Ramos (cell line): Measurements from ENCODE around the gene GLP1R.

Source experiments
- in situ Hi-C: fragments of 300-500 bp; cut with MboI; formaldehyde crosslinking; loops from one replicate; pipeline ENCODE4 v1.14.3; 2022; ENCODE audit warnings: low sequenced_read_pairs; ENCODE audit not compliant: unreplicated experiment

The GLP1R gene

GRCh38 chr6:39061182-39061581 lies 12.6 kb downstream of the GLP1R start:
- in situ Hi-C loops = no loop called here

- in situ Hi-C loops = no loop called here
Observed at GRCh38 chr6:39061588-39061987, 13.0 kb downstream of the GLP1R start.

DNA sequence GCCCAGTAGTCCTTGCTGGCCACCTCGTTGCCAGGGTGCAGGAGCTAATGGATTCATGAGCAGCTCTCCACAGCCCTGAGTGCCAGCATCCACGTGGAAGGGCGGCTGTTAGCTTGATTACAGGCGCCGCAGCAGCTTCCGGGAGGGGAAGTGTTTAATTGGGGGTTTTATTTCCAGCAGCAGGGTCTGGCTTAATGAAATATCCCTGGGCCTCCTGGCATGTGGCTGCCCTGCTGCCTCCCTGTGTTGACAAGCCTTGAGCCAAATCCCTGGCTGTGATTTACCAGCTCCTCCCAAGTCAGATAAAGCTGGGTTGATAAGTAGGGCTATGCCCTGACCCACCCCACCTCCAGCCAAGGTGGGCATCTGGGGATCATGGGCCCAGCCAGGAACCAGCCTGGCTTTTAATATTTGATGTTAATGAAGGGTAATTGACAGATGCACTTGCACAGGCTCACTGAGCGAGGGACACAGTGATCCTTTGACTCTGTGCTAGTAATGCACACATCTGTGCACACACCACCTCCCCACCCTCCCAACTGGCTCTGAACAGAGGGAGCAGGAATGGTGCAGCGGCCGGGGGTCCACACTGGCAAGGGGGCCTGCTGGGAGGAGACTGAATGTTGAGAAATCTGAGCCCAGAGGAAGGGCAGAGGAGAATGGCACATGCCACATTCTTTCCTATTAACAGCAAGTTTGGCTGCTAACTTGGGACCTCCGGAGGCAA lies 13.6 kb downstream of the GLP1R start:
- in situ Hi-C loops = no loop called here

GRCh38 chr6:39063526-39063925 lies 14.9 kb downstream of the GLP1R start:
- in situ Hi-C loops = no loop called here

- in situ Hi-C loops = no loop called here
Observed at GRCh38 chr6:39065561-39065960, 17.0 kb downstream of the GLP1R start.

DNA sequence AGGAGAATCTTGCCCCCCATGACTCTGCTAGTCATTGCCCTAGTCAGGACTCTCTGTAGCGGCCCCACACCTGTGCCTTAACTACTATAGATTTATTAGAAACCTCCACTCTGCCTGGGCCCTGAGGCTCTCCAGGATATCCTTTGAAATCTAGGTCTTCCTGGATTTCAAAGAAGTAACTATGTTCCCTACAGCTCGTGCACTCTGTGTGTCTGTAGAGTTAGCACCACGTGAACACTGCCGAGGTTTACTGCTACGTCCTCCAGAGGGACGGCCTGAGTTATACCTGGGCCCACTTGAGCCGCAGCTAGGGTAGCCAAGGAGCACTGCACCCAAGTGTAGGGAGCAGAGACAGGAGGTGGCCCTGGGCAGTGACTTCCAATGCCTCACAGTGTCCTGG lies 19.8 kb downstream of the GLP1R start:
- in situ Hi-C loops = no loop called here

GRCh38 chr6:39072830-39073229 lies 24.2 kb downstream of the GLP1R start:
- in situ Hi-C loops = no loop called here

DNA sequence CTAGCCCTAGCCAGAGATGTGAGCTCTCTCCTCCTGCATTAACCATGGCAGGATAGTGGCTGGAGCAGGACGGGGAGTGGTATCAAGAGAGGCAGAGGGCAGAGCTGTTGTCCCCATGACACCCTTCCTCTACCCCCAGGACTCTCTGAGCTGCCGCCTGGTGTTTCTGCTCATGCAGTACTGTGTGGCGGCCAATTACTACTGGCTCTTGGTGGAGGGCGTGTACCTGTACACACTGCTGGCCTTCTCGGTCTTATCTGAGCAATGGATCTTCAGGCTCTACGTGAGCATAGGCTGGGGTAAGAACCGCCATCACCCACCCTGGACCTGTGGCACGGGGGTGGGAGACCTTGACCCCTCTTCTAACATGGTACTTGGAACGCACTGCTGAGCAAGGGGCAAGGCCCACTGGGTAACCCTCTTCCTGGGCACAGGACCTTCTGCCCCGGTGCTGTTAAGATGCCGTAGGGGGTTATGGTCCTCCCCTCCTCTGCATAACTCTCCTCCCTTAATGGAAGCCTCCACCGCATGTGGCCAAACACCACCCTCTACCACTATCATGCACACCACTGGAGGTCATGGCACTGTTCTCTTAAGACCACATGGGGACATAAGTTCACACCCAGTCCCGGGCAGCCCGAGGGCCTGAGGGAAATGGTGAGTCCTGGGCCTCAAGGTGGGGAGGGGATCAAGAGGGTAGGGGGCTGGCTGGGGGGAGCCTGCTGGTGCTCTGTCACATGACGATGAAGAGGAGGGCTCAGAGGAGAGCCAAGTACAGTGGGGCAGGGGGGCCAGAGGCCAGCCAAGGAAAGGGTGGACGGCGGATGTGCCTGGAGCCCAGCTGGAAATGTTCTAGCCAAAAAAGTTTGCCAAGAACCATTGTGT lies 25.1 kb downstream of the GLP1R start:
- in situ Hi-C loops = no loop called here

GRCh38 chr6:39074486-39074885 lies 25.9 kb downstream of the GLP1R start:
- in situ Hi-C loops = no loop called here

GRCh38 chr6:39075010-39075686 lies 26.6 kb downstream of the GLP1R start:
- in situ Hi-C loops = no loop called here

DNA sequence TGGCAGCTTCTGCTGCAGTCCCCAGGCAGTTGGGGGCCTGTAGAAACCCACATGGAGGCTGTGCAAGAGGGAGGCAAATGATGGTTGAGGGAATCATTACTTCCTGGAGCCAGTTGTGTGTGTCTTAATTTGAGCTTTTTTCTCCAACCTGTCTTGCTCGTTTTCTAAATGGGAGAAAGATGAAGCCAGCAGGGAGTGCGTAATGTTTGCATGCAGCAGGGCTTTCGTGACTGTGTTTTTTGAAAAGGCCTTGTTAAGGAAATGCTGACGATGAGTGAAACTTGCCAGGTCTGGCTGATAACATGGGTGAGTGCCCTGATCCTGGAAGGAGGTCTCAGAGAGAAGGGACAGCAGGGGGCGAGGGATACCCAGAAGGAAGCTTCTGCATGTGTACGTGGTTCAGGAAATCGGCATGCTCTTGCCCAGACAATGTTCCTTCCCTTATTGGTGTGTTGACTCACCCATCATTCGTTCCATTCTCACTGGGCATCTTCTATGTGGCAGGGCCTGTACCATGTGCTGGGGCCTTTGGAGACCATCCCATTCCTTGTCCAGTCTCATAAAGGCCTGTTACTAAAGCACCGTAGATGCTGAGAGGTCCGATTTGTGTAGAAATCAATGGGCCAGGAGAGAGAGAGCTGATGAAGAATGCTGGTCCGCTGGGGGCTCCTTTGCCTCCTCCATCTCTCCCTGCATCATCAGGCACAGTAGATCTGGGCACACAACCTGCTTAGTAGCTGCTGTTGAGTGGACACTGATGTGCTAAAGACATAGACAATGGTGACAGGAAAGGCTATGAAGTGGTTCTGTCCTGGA lies 27.4 kb downstream of the GLP1R start:
- in situ Hi-C loops = no loop called here

DNA sequence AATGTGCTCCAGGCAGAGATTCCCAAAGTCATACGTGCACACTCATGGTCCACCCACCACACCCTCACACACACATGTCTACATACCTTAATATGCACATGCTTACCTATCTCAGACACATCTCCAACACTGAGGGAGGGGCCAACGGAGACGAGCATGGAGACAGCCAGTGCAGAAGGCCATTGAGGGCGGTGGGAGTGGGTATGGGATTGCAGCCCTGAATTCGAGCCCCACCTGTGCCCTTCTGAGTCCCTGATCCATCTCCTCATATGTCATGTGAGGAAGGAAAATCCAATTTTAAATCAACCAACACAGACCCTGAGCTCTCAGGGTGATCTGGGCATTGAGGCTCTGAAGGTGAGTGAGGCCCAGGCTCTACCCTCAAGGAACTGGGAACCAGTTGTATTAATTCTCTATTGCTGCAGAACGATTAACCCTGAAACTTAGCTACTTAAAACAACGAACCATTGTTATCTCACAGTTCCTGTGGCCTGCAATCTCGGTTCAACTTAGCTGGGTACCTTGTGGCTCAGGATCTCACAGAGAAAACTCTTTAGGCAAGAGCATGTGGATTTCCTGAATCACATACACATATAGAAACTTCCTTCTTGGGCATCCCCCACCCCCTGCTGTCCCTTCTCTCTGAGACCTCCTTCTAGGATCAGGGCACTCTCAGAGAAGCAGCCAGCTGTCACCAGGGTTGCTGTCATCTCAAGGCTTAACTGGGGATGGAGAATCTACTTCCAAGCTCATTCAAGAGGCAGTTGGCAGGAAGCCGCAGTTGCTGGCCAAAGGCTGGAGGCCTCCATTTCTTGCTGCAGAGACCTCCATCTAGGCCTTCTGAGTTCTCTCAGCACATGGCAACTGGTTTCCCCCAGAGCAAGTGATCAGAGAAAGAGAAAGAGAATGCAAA lies 28.3 kb downstream of the GLP1R start:
- in situ Hi-C loops = no loop called here

GRCh38 chr6:39077882-39078594 lies 29.5 kb downstream of the GLP1R start:
- in situ Hi-C loops = no loop called here

- in situ Hi-C loops = no loop called here
Observed at GRCh38 chr6:39078695-39079094, 30.1 kb downstream of the GLP1R start.

- in situ Hi-C loops = no loop called here
Observed at GRCh38 chr6:39079197-39080125, 30.9 kb downstream of the GLP1R start.

DNA sequence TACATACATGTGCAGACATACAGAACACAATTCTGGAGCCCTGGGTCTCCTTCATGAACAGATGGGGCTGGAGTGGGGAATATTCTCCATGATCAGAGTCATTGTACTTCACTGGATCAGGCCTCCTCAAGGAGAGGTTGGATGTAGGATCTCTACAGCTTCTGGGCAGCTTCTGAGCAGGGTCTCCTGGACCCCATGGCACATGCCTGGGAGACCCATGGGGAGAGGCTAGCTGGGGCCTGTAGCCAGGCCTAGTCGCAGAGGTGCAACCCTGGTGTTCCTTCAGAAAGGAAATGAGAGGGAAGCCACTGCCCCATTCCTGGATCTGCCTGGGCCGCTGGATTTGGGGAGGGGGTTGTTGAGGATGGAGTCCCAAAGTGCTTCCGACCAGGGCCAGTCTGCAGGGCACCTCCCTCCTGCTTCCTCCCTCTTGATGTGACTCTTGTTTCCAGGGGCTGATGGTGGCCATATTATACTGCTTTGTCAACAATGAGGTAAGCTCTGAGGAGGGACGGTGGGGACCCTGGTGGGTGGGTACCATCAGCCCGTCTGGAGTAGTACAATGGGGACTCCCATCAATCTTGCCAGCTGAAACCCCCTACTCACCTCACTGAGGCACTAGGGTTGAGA lies 31.8 kb downstream of the GLP1R start:
- in situ Hi-C loops = no loop called here

GRCh38 chr6:39082310-39082709 lies 33.7 kb downstream of the GLP1R start:
- in situ Hi-C loops = no loop called here
